OCI-LY7 (cell line): ENCODE data around the gene C1QC. TPM values are rescaled to one million over a fixed set of nuclear protein-coding genes. Genes with fewer than 3 reads are reported as not detected.

Experiments
- BruUV-seq: library from RNA; stranded (reverse); fragments of 400-500 nt; replicated peaks from 2 replicates; lab custom pipeline; 2021; lab: Mats Ljungman, UMichigan
- CTCF ChIA-PET: fragments of 300-600 bp; sonication (Branson Sonifier 250); formaldehyde crosslinking; loops from one replicate; lab custom pipeline; 2022; ENCODE audit warnings: antibody characterized with exemption; ENCODE audit not compliant: unreplicated experiment; lab: Charles Lee
- POLR2A ChIA-PET: fragments of 300-600 bp; sonication (Branson Sonifier 250); formaldehyde crosslinking; loops from one replicate; lab custom pipeline; 2022; ENCODE audit warnings: antibody characterized with exemption; lab: Charles Lee
- DNase-seq: peaks from one replicate; pipeline ENCODE4 v3.0.0-alpha.2; 2015; ENCODE audit warnings: low spot score
- H2AFZ ChIP-seq: fragments of 200-600 bp; sonication (generic), shearing (Covaris generic); 2 replicates; pipeline ENCODE4 v1.6.1; 2014; ENCODE audit warnings: mild to moderate bottlenecking, antibody characterized with exemption, low read length, moderate library complexity
- H3K27ac ChIP-seq: fragments of 200-600 bp; sonication (generic); 2 replicates; pipeline ENCODE4 v1.5.1; 2014; ENCODE audit warnings: mixed run types, low read depth, mild to moderate bottlenecking, moderate library complexity, low read length, inconsistent platforms; ENCODE audit not compliant: poor library complexity, severe bottlenecking
- H3K36me3 ChIP-seq: fragments of 200-600 bp; sonication (generic); 2 replicates; pipeline ENCODE4 v1.6.1; 2014; ENCODE audit warnings: mild to moderate bottlenecking, antibody characterized with exemption, low read length, moderate library complexity, mixed read lengths; ENCODE audit not compliant: insufficient read depth
- H3K4me1 ChIP-seq: fragments of 200-600 bp; sonication (generic); 2 replicates; pipeline ENCODE4 v1.5.1; 2014; ENCODE audit warnings: mild to moderate bottlenecking, low read length; ENCODE audit not compliant: insufficient read depth, poor library complexity, severe bottlenecking
- H3K4me2 ChIP-seq: fragments of 200-600 bp; sonication (generic); 2 replicates; pipeline ENCODE4 v1.6.1; 2014; ENCODE audit warnings: mild to moderate bottlenecking, low read length
- H3K4me3 ChIP-seq: fragments of 200-600 bp; sonication (generic); 2 replicates; pipeline ENCODE4 v1.5.1; 2014; ENCODE audit warnings: mild to moderate bottlenecking, low read depth, low read length; ENCODE audit not compliant: poor library complexity, severe bottlenecking
- H3K79me2 ChIP-seq: fragments of 200-600 bp; sonication (generic); 2 replicates; pipeline ENCODE4 v1.6.1; 2016; ENCODE audit warnings: low read depth, mild to moderate bottlenecking, low read length, moderate library complexity, mixed read lengths; ENCODE audit not compliant: insufficient read depth
- H3K9me2 ChIP-seq: fragments of 200-600 bp; sonication (generic); 2 replicates; pipeline ENCODE4 v1.6.1; 2016; ENCODE audit warnings: mild to moderate bottlenecking, low read length, mixed read lengths; ENCODE audit not compliant: insufficient read depth
- H3K9me3 ChIP-seq: fragments of 200-600 bp; sonication (generic); 2 replicates; pipeline ENCODE4 v1.6.1; 2014; ENCODE audit warnings: mild to moderate bottlenecking, mixed run types, low read length, mixed read lengths
- H4K20me1 ChIP-seq: fragments of 200-600 bp; sonication (generic); 2 replicates; pipeline ENCODE4 v1.6.1; 2014; ENCODE audit warnings: mild to moderate bottlenecking, antibody characterized with exemption, low read length, moderate library complexity, mixed read lengths; ENCODE audit not compliant: insufficient read depth
- EZH2phosphoT487 ChIP-seq: fragments of 200-600 bp; sonication (generic); IDR thresholded peaks from 2 replicates; pipeline ENCODE4 v1.6.1; 2018; ENCODE audit warnings: low read depth, borderline replicate concordance, mild to moderate bottlenecking, mixed run types, antibody characterized with exemption, low read length, moderate library complexity, mixed read lengths
- intact Hi-C: fragments of 100-400 bp; cut with micrococcal nuclease; formaldehyde crosslinking; loops from one replicate; pipeline ENCODE4 v1.10.0; 2022; ENCODE audit not compliant: unreplicated experiment
- total RNA-seq, 2 experiments: library from RNA; depleted of rRNA in 1 of 2; stranded (reverse); fragments of >200 nt in 1 of 2; shearing (Covaris generic) in 1 of 2; gene quantifications; 2 replicates each; pipeline ENCODE4 v1.2.3, GENCODE V29; 2014 to 2022
- TF ChIP-seq, protein P1 (sequence below): fragments of 200-600 bp; sonication (generic); conservative IDR thresholded peaks from 2 replicates; pipeline ENCODE4 v1.5.1; 2014; ENCODE audit warnings: mild to moderate bottlenecking, antibody characterized with exemption, low read length, moderate library complexity, mixed read lengths

The C1QC gene
- total RNA-seq, 2 experiments from 2014 or later = not detected

DNA sequence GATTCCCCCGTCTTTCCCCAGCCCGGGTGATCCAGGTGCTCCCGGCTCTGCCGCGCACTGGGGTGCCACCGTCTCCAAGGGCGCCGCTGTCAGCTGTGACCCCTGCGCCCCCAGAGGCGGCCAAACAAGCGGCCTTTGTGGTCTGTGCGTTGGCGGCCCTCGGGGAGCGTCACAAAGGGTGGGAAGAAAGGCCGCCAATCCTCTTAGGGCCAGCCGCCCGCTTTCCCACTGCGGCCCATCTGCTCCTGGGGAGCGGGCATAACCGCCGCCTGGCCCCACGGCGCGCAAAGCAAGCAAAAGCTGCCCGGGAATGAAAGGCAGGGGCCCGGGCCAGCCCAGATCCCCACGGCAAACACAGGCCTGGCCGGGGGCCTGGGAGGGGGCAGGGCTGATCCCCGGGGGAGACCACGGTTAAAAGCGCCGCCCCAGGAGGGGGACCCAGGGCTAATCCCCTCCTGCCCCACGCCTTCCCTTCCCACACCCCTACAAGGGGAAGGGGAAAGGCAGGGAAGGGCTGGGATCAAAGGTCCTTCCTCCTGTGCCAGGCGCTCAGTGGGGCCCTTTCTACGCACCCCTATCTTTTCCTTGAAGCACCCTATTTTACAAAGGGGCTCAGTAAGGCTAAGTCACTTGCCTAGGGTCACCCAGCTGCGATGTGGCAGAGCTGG, 33.6 kb downstream of the C1QC start:
- no peak for TF ChIP-seq EZH2phosphoT487
- TF ChIP-seq, protein P1, sequence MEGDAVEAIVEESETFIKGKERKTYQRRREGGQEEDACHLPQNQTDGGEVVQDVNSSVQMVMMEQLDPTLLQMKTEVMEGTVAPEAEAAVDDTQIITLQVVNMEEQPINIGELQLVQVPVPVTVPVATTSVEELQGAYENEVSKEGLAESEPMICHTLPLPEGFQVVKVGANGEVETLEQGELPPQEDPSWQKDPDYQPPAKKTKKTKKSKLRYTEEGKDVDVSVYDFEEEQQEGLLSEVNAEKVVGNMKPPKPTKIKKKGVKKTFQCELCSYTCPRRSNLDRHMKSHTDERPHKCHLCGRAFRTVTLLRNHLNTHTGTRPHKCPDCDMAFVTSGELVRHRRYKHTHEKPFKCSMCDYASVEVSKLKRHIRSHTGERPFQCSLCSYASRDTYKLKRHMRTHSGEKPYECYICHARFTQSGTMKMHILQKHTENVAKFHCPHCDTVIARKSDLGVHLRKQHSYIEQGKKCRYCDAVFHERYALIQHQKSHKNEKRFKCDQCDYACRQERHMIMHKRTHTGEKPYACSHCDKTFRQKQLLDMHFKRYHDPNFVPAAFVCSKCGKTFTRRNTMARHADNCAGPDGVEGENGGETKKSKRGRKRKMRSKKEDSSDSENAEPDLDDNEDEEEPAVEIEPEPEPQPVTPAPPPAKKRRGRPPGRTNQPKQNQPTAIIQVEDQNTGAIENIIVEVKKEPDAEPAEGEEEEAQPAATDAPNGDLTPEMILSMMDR = no peak
- Histone ChIP-seq H3K79me2 (no peaks in the 10 kb centered on the region), H3K9me2 (no peaks in the 10 kb centered on the region), H3K9me3 (no peaks in the 10 kb centered on the region), H3K4me3 (no peak overlapping the region), H3K4me1 (no peaks in the 10 kb centered on the region), H3K36me3 (no peaks in the 10 kb centered on the region), H3K27ac (no peak overlapping the region), H4K20me1 (no peaks in the 10 kb centered on the region), H2AFZ (no peak overlapping the region), H3K4me2 (no peak overlapping the region)
- intact Hi-C loops = no loop called here
- CTCF ChIA-PET = no interaction called here
- DNase-seq = no peak
- BruUV-seq = no TSS peak
- POLR2A ChIA-PET = no interaction called here

DNA sequence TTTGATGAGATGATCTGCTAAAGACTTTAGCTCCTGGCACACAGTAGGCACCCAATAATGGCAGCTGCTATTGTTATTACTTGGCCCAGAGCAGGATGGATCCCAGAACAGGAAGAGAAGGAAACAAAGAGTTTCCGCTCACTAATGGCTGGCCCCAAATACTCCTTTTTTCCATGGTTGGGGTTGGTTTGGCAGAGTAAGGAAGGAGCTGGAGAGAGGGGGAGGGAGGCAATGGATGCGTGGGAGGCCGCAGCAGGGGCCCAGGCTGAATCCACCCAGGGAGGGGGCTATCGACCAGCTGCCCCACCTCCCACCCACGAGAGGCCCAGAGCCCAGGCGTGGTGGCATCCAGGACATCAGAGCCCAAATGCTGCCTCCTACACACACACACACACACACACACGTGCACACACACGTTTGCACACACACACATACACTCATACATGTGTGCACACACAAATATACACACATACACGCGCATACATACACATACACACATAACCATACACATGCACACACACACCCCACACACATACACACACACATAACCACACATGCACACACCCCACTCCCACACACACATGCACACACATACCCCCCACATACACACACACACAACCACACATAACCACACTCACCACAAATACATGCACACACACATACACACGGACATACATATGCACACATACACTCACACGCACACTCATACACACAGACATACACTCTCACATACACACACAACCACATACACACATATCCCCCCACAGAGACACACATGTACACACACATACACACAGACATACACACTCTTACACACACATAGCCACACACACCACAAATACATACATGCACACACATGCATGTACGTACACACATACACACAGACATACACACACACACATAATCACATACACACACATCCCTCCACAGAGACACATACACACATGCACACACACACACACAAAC, 34.8 kb downstream of the C1QC start:
- Histone ChIP-seq H4K20me1 (no peaks in the 10 kb centered on the region), H3K4me3 (no peak overlapping the region), H3K27ac (no peak overlapping the region), H3K4me1 (no peaks in the 10 kb centered on the region), H3K79me2 (no peaks in the 10 kb centered on the region), H3K9me3 (no peaks in the 10 kb centered on the region), H3K9me2 (no peaks in the 10 kb centered on the region), H3K36me3 (no peaks in the 10 kb centered on the region), H3K4me2 (no peak overlapping the region), H2AFZ (no peak overlapping the region)
- no peak for DNase-seq
- no TSS peak for BruUV-seq
- TF ChIP-seq, protein P1 = no peak
- no peak for TF ChIP-seq EZH2phosphoT487
- intact Hi-C loops = no loop called here
- ChIA-PET POLR2A (no interaction called here), CTCF (no interaction called here)
